K562 (cell line): ENCODE data around the gene EFNA2. TPM values are rescaled to one million over a fixed set of nuclear protein-coding genes. Genes with fewer than 3 reads are reported as not detected.
A peak's percentile ranks its signal among the peaks of the same experiment; 100 is the strongest.

Source experiments
- BMI1 ChIP-seq: fragments of 150-350 bp; IDR thresholded peaks from 2 replicates; pipeline ENCODE4 v1.6.1; 2014; ENCODE audit warnings: low read length
- CAMTA2 ChIP-seq: fragments of 250-450 bp; sonication (Bioruptor Pico); conservative IDR thresholded peaks from 2 replicates; pipeline ENCODE4 v1.5.1; 2022
- CCNT2 ChIP-seq: IDR thresholded peaks from 2 replicates; pipeline ENCODE4 v1.6.1; 2011; ENCODE audit warnings: borderline replicate concordance, low read depth, mild to moderate bottlenecking, moderate library complexity, mixed read lengths, low read length; ENCODE audit not compliant: insufficient read length; ENCODE audit errors: extremely low read depth
- CREBBP ChIP-seq: IDR thresholded peaks from one replicate; pipeline ENCODE4 v1.6.1; 2012; ENCODE audit warnings: low read depth, mild to moderate bottlenecking, control low read depth, inconsistent platforms, low read length
- KLF6 ChIP-seq: fragments of 250-450 bp; sonication (Bioruptor Pico); IDR thresholded peaks from 2 replicates; pipeline ENCODE4 v1.4.0; 2020; ENCODE audit warnings: mild to moderate bottlenecking, moderate library complexity, borderline replicate concordance
- MED1 ChIP-seq: sonication (generic); formaldehyde crosslinking; IDR thresholded peaks from 2 replicates; pipeline ENCODE4 v1.8.1; 2023; ENCODE audit warnings: missing genetic modification reagents, borderline replicate concordance
- OTX1 ChIP-seq: fragments of 450-650 bp; formaldehyde crosslinking; IDR thresholded peaks from 2 replicates; pipeline ENCODE4 v1.4.0; 2022; ENCODE audit warnings: mild to moderate bottlenecking
- PPARD ChIP-seq: fragments of 250-450 bp; sonication (Bioruptor Pico); IDR thresholded peaks from 2 replicates; pipeline ENCODE4 v1.8.0; 2022; ENCODE audit warnings: inconsistent platforms, mild to moderate bottlenecking, moderate library complexity
- SUPT5H ChIP-seq: fragments of 450-650 bp; IDR thresholded peaks from 2 replicates; pipeline ENCODE4 v1.6.1; 2016
- TAF9B ChIP-seq: fragments of 450-650 bp; IDR thresholded peaks from 2 replicates; pipeline ENCODE4 v1.6.1; 2018; ENCODE audit warnings: mild to moderate bottlenecking; ENCODE audit not compliant: partially characterized antibody
- U2AF1 ChIP-seq: fragments of 200-400 bp; formaldehyde crosslinking; optimal IDR thresholded peaks from 2 replicates; pipeline ENCODE3; 2017; ENCODE audit warnings: mild to moderate bottlenecking, low read depth, low read length, moderate library complexity
- ZFP36 ChIP-seq: fragments of 150-350 bp; IDR thresholded peaks from 2 replicates; pipeline ENCODE4 v1.6.1; 2018; ENCODE audit warnings: low read length, low read depth; ENCODE audit not compliant: partially characterized antibody
- ZNF165 ChIP-seq: fragments of 250-450 bp; sonication (Bioruptor Pico); IDR thresholded peaks from 2 replicates; pipeline ENCODE4 v1.4.0; 2020; ENCODE audit warnings: borderline replicate concordance
- ZNF197 ChIP-seq: fragments of 200-800 bp; sonication (Bioruptor generic); IDR thresholded peaks from 2 replicates; pipeline ENCODE4 v1.6.1; 2016; ENCODE audit warnings: low read depth, missing genetic modification characterization, missing compliant biosample characterization
- ZNF3 ChIP-seq: fragments of 250-450 bp; sonication (Bioruptor Pico); IDR thresholded peaks from 2 replicates; pipeline ENCODE4 v1.5.0; 2021; ENCODE audit warnings: mild to moderate bottlenecking, moderate library complexity
- ZNF384 ChIP-seq: IDR thresholded peaks from 2 replicates; pipeline ENCODE4 v1.6.1; 2012; ENCODE audit warnings: low read depth, low read length, improper control_type of control experiment
- ZNF445 ChIP-seq: fragments of 250-450 bp; sonication (Bioruptor Pico); IDR thresholded peaks from 2 replicates; pipeline ENCODE4 v1.4.0; 2020; ENCODE audit warnings: low read depth, mild to moderate bottlenecking, moderate library complexity
- ZNF76 ChIP-seq: fragments of 250-450 bp; sonication (Bioruptor Pico); IDR thresholded peaks from 2 replicates; pipeline ENCODE4 v1.4.0; 2020; ENCODE audit warnings: mild to moderate bottlenecking, moderate library complexity, borderline replicate concordance
- polyA plus RNA-seq, 8 experiments: library from polyadenylated mRNA; depleted of rRNA in 4 of 8; stranded (reverse) in 5 of 8; unstranded in 3 of 8; fragments of >200 nt; fragmentation: Nextera tagmentation in 2 of 8; fragmentation: Illumina TruSeq in 1 of 8; extraction: Ambion mirVana in 2 of 8; extraction: Trizol in 1 of 8; gene quantifications; 2 replicates each; pipeline versions ENCODE4 v1.2.1 to v1.2.3, GENCODE V29; 2011 to 2014; ENCODE audit warnings: inconsistent platforms in 1 of 8, missing spikeins in 1 of 8
- total RNA-seq, 7 experiments: library from RNA; depleted of rRNA in 6 of 7; stranded (reverse); fragments of >200 nt in 6 of 7; fragmentation: Illumina TruSeq in 2 of 7; extraction: Trizol in 2 of 7; gene quantifications; 2 replicates each; pipeline versions ENCODE4 v1.2.1 to v1.2.3, GENCODE V29; 2011 to 2021; ENCODE audit warnings: low replicate concordance in 1 of 7
- TF ChIP-seq, protein P1 (sequence below), 3 experiments: fragments of 200-800 bp in 1 of 3; fragments of 250-450 bp in 1 of 3; fragments of 450-650 bp in 1 of 3; sonication (Bioruptor Pico) in 1 of 3; sonication (Bioruptor generic) in 1 of 3; formaldehyde crosslinking in 1 of 3; IDR thresholded peaks; 2 replicates each; pipeline versions ENCODE4 v1.6.1 to v1.8.0; 2016 to 2022; ENCODE audit warnings: mild to moderate bottlenecking in 2 of 3, missing genetic modification characterization in 2 of 3, missing compliant biosample characterization in 1 of 3, moderate library complexity in 1 of 3
- TF ChIP-seq, protein P2 (sequence below): fragments of 150-350 bp; IDR thresholded peaks from 2 replicates; pipeline ENCODE4 v1.6.1; 2014; ENCODE audit warnings: low read depth, mild to moderate bottlenecking, low read length, borderline replicate concordance
- TF ChIP-seq, protein P3 (sequence below): fragments of 250-450 bp; sonication (Bioruptor Pico); IDR thresholded peaks from 2 replicates; pipeline ENCODE4 v1.4.0; 2020; ENCODE audit warnings: borderline replicate concordance

The EFNA2 gene
- total and polyA plus RNA-seq, 9 of the 15 experiments (the other 6 are each of a cell fraction or from before 2014, with no cell fraction given): 0.11 to 0.44 (median 0.15) TPM; not detected in 6

DNA sequence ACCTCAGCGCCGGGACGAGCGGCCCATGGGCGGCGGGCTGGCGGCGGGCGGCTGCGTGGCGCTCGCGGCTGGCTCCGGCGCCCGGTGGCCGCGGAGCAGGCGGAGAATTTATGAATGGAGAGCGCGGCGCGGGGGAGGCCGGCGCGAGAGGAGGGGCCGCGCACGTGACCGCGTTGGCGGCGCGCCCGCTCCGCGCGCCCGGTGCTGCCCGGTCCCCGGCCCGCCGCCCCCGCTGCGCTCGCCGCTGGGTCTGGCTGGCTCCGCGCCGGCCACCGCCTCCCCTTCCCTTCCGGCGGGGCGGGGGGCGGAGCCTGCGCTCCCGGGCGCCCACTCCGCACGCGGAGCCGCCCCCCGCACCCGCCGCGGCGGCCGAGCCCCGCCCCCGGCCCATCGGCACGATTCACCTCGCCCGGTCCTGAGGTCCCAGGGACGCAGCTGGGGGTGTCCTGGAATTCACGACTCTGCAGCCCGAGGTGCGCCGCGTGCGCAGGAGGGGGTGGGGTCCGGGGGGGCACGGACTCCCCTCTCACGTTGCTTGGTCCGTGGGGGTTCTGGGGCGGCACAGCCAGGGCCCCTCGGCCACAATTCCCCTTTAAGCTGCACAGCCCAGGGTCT, 47.8 kb upstream of the EFNA2 start, which contains the start of gene CBARP (continued):
- TF ChIP-seq, protein P1, sequence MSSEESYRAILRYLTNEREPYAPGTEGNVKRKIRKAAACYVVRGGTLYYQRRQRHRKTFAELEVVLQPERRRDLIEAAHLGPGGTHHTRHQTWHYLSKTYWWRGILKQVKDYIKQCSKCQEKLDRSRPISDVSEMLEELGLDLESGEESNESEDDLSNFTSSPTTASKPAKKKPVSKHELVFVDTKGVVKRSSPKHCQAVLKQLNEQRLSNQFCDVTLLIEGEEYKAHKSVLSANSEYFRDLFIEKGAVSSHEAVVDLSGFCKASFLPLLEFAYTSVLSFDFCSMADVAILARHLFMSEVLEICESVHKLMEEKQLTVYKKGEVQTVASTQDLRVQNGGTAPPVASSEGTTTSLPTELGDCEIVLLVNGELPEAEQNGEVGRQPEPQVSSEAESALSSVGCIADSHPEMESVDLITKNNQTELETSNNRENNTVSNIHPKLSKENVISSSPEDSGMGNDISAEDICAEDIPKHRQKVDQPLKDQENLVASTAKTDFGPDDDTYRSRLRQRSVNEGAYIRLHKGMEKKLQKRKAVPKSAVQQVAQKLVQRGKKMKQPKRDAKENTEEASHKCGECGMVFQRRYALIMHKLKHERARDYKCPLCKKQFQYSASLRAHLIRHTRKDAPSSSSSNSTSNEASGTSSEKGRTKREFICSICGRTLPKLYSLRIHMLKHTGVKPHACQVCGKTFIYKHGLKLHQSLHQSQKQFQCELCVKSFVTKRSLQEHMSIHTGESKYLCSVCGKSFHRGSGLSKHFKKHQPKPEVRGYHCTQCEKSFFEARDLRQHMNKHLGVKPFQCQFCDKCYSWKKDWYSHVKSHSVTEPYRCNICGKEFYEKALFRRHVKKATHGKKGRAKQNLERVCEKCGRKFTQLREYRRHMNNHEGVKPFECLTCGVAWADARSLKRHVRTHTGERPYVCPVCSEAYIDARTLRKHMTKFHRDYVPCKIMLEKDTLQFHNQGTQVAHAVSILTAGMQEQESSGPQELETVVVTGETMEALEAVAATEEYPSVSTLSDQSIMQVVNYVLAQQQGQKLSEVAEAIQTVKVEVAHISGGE (CRISPR knock-in tag; IDR thresholded peaks at IDR 0.05): no peak
- TF ChIP-seq MED1 (CRISPR knock-in tag) (no peak), PPARD (no peak), ZNF165 (CRISPR knock-in tag) (no peak), ZNF445 (CRISPR knock-in tag) (no peak), ZNF76 (CRISPR knock-in tag) (no peak), CREBBP (no peak), BMI1 (no peak), U2AF1 (no peak), CCNT2 (peak; percentile 92), KLF6 (no peak), OTX1 (CRISPR knock-in tag) (no peak), ZNF197 (CRISPR knock-in tag) (no peak), SUPT5H (no peak), ZNF384 (no peak), CAMTA2 (CRISPR knock-in tag) (no peak), TAF9B (no peak), ZFP36 (no peak), ZNF3 (CRISPR knock-in tag) (no peak)
- TF ChIP-seq, protein P2, sequence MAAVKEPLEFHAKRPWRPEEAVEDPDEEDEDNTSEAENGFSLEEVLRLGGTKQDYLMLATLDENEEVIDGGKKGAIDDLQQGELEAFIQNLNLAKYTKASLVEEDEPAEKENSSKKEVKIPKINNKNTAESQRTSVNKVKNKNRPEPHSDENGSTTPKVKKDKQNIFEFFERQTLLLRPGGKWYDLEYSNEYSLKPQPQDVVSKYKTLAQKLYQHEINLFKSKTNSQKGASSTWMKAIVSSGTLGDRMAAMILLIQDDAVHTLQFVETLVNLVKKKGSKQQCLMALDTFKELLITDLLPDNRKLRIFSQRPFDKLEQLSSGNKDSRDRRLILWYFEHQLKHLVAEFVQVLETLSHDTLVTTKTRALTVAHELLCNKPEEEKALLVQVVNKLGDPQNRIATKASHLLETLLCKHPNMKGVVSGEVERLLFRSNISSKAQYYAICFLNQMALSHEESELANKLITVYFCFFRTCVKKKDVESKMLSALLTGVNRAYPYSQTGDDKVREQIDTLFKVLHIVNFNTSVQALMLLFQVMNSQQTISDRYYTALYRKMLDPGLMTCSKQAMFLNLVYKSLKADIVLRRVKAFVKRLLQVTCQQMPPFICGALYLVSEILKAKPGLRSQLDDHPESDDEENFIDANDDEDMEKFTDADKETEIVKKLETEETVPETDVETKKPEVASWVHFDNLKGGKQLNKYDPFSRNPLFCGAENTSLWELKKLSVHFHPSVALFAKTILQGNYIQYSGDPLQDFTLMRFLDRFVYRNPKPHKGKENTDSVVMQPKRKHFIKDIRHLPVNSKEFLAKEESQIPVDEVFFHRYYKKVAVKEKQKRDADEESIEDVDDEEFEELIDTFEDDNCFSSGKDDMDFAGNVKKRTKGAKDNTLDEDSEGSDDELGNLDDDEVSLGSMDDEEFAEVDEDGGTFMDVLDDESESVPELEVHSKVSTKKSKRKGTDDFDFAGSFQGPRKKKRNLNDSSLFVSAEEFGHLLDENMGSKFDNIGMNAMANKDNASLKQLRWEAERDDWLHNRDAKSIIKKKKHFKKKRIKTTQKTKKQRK: no peak
- TF ChIP-seq, protein P3, sequence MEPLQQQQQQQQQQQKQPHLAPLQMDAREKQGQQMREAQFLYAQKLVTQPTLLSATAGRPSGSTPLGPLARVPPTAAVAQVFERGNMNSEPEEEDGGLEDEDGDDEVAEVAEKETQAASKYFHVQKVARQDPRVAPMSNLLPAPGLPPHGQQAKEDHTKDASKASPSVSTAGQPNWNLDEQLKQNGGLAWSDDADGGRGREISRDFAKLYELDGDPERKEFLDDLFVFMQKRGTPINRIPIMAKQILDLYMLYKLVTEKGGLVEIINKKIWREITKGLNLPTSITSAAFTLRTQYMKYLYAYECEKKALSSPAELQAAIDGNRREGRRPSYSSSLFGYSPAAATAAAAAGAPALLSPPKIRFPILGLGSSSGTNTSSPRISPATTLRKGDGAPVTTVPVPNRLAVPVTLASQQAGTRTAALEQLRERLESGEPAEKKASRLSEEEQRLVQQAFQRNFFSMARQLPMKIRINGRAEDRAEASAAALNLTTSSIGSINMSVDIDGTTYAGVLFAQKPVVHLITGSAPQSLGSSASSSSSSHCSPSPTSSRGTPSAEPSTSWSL (CRISPR knock-in tag): no peak
